Liver (tissue), 9 donors: ENCODE data around the gene GTPBP10. TPM values are rescaled to one million over a fixed set of nuclear protein-coding genes. Genes with fewer than 3 reads are reported as not detected.

Experiments used
- DNase-seq: peaks from one replicate; pipeline ENCODE4 v3.0.0-alpha.2; 2017; ENCODE audit warnings: low spot score
- H3K27ac ChIP-seq, 2 donors: one replicate each; pipeline ENCODE4 v1.7.0; 2013; ENCODE audit warnings: inconsistent platforms in 2 of 2, low read length in 2 of 2, control low read depth in 1 of 2, low read depth in 1 of 2, mild to moderate bottlenecking in 1 of 2
- H3K27me3 ChIP-seq, 4 donors: one replicate each; pipeline versions ENCODE4 v1.6.1 to v1.7.0; 2013; ENCODE audit warnings: low read length in 3 of 4, inconsistent platforms in 1 of 4, mild to moderate bottlenecking in 1 of 4, moderate library complexity in 1 of 4; ENCODE audit not compliant: control insufficient read depth in 4 of 4, insufficient read depth in 4 of 4
- H3K36me3 ChIP-seq, 4 donors: one replicate each; pipeline versions ENCODE4 v1.6.1 to v1.7.0; 2013; ENCODE audit warnings: low read length in 3 of 4, mild to moderate bottlenecking in 3 of 4, low read depth in 1 of 4, moderate library complexity in 1 of 4; ENCODE audit not compliant: control insufficient read depth in 4 of 4, insufficient read depth in 3 of 4
- H3K4me1 ChIP-seq, 4 donors: one replicate each; pipeline versions ENCODE4 v1.6.1 to v1.7.0; 2013; ENCODE audit warnings: low read length in 3 of 4, mild to moderate bottlenecking in 3 of 4, moderate library complexity in 1 of 4; ENCODE audit not compliant: control insufficient read depth in 4 of 4, insufficient read depth in 4 of 4
- H3K4me3 ChIP-seq, 3 donors: one replicate each; pipeline versions ENCODE4 v1.6.1 to v1.7.0; 2013; ENCODE audit warnings: low read length in 3 of 3, control low read depth in 1 of 3, low read depth in 1 of 3, mild to moderate bottlenecking in 1 of 3
- H3K9ac ChIP-seq, 2 donors: one replicate each; pipeline ENCODE4 v1.7.0; 2013; ENCODE audit warnings: low read length in 2 of 2, mild to moderate bottlenecking in 2 of 2, moderate library complexity in 2 of 2, control low read depth in 1 of 2, low read depth in 1 of 2
- H3K9me3 ChIP-seq, 4 donors: one replicate each; pipeline versions ENCODE4 v1.6.1 to v1.7.0; 2013; ENCODE audit warnings: low read length in 3 of 4; ENCODE audit not compliant: control insufficient read depth in 4 of 4
- ATF3 ChIP-seq: IDR thresholded peaks from 2 replicates; pipeline ENCODE4 v1.6.1; 2016; ENCODE audit warnings: antibody characterized with exemption
- CTCF ChIP-seq: fragments of 150-350 bp; IDR thresholded peaks from 2 replicates; pipeline ENCODE4 v1.5.1; 2017; ENCODE audit warnings: improper control_type of control experiment, low read depth, low read length; ENCODE audit not compliant: missing input control
- EGR1 ChIP-seq, 2 donors: IDR thresholded peaks; 2 replicates each; pipeline ENCODE4 v1.6.1; 2016 to 2018; ENCODE audit warnings: antibody characterized with exemption in 2 of 2, low read depth in 2 of 2
- FOXA1 ChIP-seq: IDR thresholded peaks from 2 replicates; pipeline ENCODE4 v1.6.1; 2016; ENCODE audit warnings: antibody characterized with exemption
- FOXA2 ChIP-seq: IDR thresholded peaks from 2 replicates; pipeline ENCODE4 v1.6.1; 2016; ENCODE audit warnings: antibody characterized with exemption
- GABPA ChIP-seq, 2 donors: IDR thresholded peaks in 1 of 2; conservative IDR thresholded peaks in 1 of 2; 2 replicates each; pipeline ENCODE4 v1.6.1; 2016; ENCODE audit warnings: antibody characterized with exemption in 2 of 2, mild to moderate bottlenecking in 1 of 2, moderate library complexity in 1 of 2
- HNF4A ChIP-seq, 2 donors: conservative IDR thresholded peaks; 2 replicates each; pipeline ENCODE4 v1.6.1; 2016; ENCODE audit warnings: antibody characterized with exemption in 2 of 2, mild to moderate bottlenecking in 2 of 2
- HNF4G ChIP-seq: IDR thresholded peaks from 2 replicates; pipeline ENCODE4 v1.6.1; 2016; ENCODE audit warnings: antibody characterized with exemption
- JUND ChIP-seq, 2 donors: IDR thresholded peaks; 2 replicates each; pipeline ENCODE4 v1.6.1; 2016; ENCODE audit warnings: antibody characterized with exemption in 2 of 2
- MAX ChIP-seq: IDR thresholded peaks from 2 replicates; pipeline ENCODE4 v1.6.1; 2016; ENCODE audit warnings: antibody characterized with exemption
- NR2F2 ChIP-seq: IDR thresholded peaks from 2 replicates; pipeline ENCODE4 v1.6.1; 2016; ENCODE audit warnings: antibody characterized with exemption
- RAD21 ChIP-seq, 2 donors: IDR thresholded peaks; 2 replicates each; pipeline ENCODE4 v1.6.1; 2016; ENCODE audit warnings: antibody characterized with exemption in 2 of 2, mild to moderate bottlenecking in 2 of 2
- REST ChIP-seq: IDR thresholded peaks from 2 replicates; pipeline ENCODE4 v1.6.1; 2016; ENCODE audit warnings: antibody characterized with exemption, mild to moderate bottlenecking
- RXRA ChIP-seq, 2 donors: IDR thresholded peaks; 2 replicates each; pipeline ENCODE4 v1.6.1; 2017 to 2018; ENCODE audit warnings: antibody characterized with exemption in 2 of 2, mild to moderate bottlenecking in 1 of 2
- SP1 ChIP-seq: IDR thresholded peaks from 2 replicates; pipeline ENCODE4 v1.6.1; 2018; ENCODE audit warnings: antibody characterized with exemption, mild to moderate bottlenecking
- TAF1 ChIP-seq: conservative IDR thresholded peaks from 2 replicates; pipeline ENCODE4 v1.6.1; 2016; ENCODE audit warnings: antibody characterized with exemption, mild to moderate bottlenecking
- YY1 ChIP-seq: IDR thresholded peaks from 2 replicates; pipeline ENCODE4 v1.6.1; 2016; ENCODE audit warnings: antibody characterized with exemption, mild to moderate bottlenecking
- ZBTB33 ChIP-seq: IDR thresholded peaks from 2 replicates; pipeline ENCODE4 v1.6.1; 2016; ENCODE audit warnings: antibody characterized with exemption
- WGBS: extraction: QIAGEN DNeasy Blood & Tissue Kit; methylation state at CpG from one replicate; pipeline ENCODE4 v1.1.7; 2013; 5-methylcytosine and 5-hydroxymethylcytosine counted together
- polyA plus RNA-seq, 2 donors: library from polyadenylated mRNA; stranded (reverse) in 1 of 2; unstranded in 1 of 2; fragments of 200-250 nt in 1 of 2; fragments of >200 nt in 1 of 2; fragmentation: Nextera tagmentation in 1 of 2; extraction: Ambion mirVana in 1 of 2; gene quantifications; one replicate each; pipeline versions ENCODE4 v1.2.1 to v1.2.3, GENCODE V29; 2013 to 2015
- total RNA-seq, 2 donors: library from RNA; depleted of rRNA; stranded (reverse); fragments of >200 nt; gene quantifications; one replicate each; pipeline ENCODE4 v1.2.3, GENCODE V29; 2014
- donor health status: healthy.
- donor health status: healthy.
- donor health status: healthy.
- donor health status: healthy.
- donor health status: healthy.

Gene GTPBP10
- total RNA-seq (10 to 100 TPM in 1 of 2 donors, 1 to 10 TPM in 1; 6.5 to 18.9 TPM), polyA plus RNA-seq (10 to 100 TPM in 1 of 2 donors, 1 to 10 TPM in 1; 7.2 to 17.3 TPM)

GRCh38 chr7:90346336-90347125 lies at the start of gene GTPBP10:
Gene GTPBP10 (plus strand): TSS chr7:90346716. CDS start chr7:90346742, 26 bp downstream.
- H3K9ac ChIP-seq = peak within 1 kb of the TSS; percentile 94 to 96
- H3K36me3 ChIP-seq = no peaks in the 10 kb centered on the region
- WGBS = under 1% methylated on average over 37 of the region's 37 CpGs
- H3K4me1 ChIP-seq = peaks cover 3 to 18% (median 4%) of the 10 kb centered on the region in 4 donors
- peak within 1 kb of the TSS; percentile 87 to 96 for H3K27ac ChIP-seq
- no peaks in the 10 kb centered on the region for H3K9me3 ChIP-seq
- H3K27me3 ChIP-seq = no peaks in the 10 kb centered on the region
- TF ChIP-seq ATF3 = peak; percentile 57
- peak; percentile 85 for TF ChIP-seq SP1
- TF ChIP-seq FOXA1 = peak; percentile 32
- TF ChIP-seq HNF4G = peak; percentile 76
- peak; percentile 20 for TF ChIP-seq FOXA2
- peak; percentile 76 for TF ChIP-seq REST
- peak; percentile 42 to 60 for TF ChIP-seq RXRA (IDR thresholded peaks at IDR 0.05)
- peak; percentile 90 for TF ChIP-seq TAF1
- peak; percentile 89 to 92 for TF ChIP-seq HNF4A (conservative IDR thresholded peaks at IDR 0.05)
- TF ChIP-seq CTCF = peak; percentile 74
- TF ChIP-seq NR2F2 = no peak
- peak; percentile 93 for TF ChIP-seq ZBTB33
- TF ChIP-seq YY1 = peak; percentile 95
- TF ChIP-seq RAD21 (IDR thresholded peaks at IDR 0.05) = peak; percentile 33 to 54
- TF ChIP-seq GABPA (IDR thresholded peaks at IDR 0.05 in 1 of 2, conservative IDR thresholded peaks at IDR 0.05 in 1 of 2) = peak in 1 of 2 donors; percentile 83
- TF ChIP-seq JUND (IDR thresholded peaks at IDR 0.05) = peak in 1 of 2 donors; percentile 45
- peak; percentile 92 for TF ChIP-seq MAX
- peak; percentile 91 to 97 for TF ChIP-seq EGR1 (IDR thresholded peaks at IDR 0.05; ENCODE audit: low read depth in 2 of 2)
- H3K4me3 ChIP-seq = peak within 1 kb of the TSS; percentile 60 to 97 (median 76)
- peak; percentile 91 for DNase-seq
